ENCODE results near the gene CDC14A.

CDC14A gene

GRCh38 chr1:100344774-100345173, 7.5 kb upstream of the CDC14A start:
- TF ChIP-seq POLR2AphosphoS5 (IDR thresholded peaks at IDR 0.05; ENCODE audit: low read depth, low read length) (no peak), REST (IDR thresholded peaks at IDR 0.05; ENCODE audit: insufficient read depth in 1 of 2, low read depth in 2 of 2, low read length in 2 of 2) (no peak), TAF1 (IDR thresholded peaks at IDR 0.05; ENCODE audit: borderline replicate concordance, insufficient read depth, low read length) (no peak), SIN3A (IDR thresholded peaks at IDR 0.05; ENCODE audit: borderline replicate concordance, insufficient read depth, low read length) (no peak), FOXP2 (optimal IDR thresholded peaks at IDR 0.05; ENCODE audit: borderline replicate concordance, extremely low read depth, extremely low read length, insufficient read depth) (no peak)

- no peak for TF ChIP-seq SIN3A (IDR thresholded peaks at IDR 0.05; ENCODE audit: borderline replicate concordance, insufficient read depth, low read length)
- no peak for TF ChIP-seq TAF1 (IDR thresholded peaks at IDR 0.05; ENCODE audit: borderline replicate concordance, insufficient read depth, low read length)
- TF ChIP-seq POLR2AphosphoS5 (IDR thresholded peaks at IDR 0.05; ENCODE audit: low read depth, low read length) = no peak
- no peak for TF ChIP-seq REST (IDR thresholded peaks at IDR 0.05; ENCODE audit: insufficient read depth in 1 of 2, low read depth in 2 of 2, low read length in 2 of 2)
- TF ChIP-seq FOXP2 (optimal IDR thresholded peaks at IDR 0.05; ENCODE audit: borderline replicate concordance, extremely low read depth, extremely low read length, insufficient read depth) = no peak
Measured at GRCh38 chr1:100346387-100346786, 5.9 kb upstream of the CDC14A start.

GRCh38 chr1:100347009-100347966, 5.0 kb upstream of the CDC14A start:
- TF ChIP-seq FOXP2 (optimal IDR thresholded peaks at IDR 0.05; ENCODE audit: borderline replicate concordance, extremely low read depth, extremely low read length, insufficient read depth) (no peak), POLR2AphosphoS5 (IDR thresholded peaks at IDR 0.05; ENCODE audit: low read depth, low read length) (no peak), SIN3A (IDR thresholded peaks at IDR 0.05; ENCODE audit: borderline replicate concordance, insufficient read depth, low read length) (no peak), TAF1 (IDR thresholded peaks at IDR 0.05; ENCODE audit: borderline replicate concordance, insufficient read depth, low read length) (no peak), REST (IDR thresholded peaks at IDR 0.05; ENCODE audit: insufficient read depth in 1 of 2, low read depth in 2 of 2, low read length in 2 of 2) (no peak)

- TF ChIP-seq REST (IDR thresholded peaks at IDR 0.05; ENCODE audit: insufficient read depth in 1 of 2, low read depth in 2 of 2, low read length in 2 of 2) = no peak
- TF ChIP-seq TAF1 (IDR thresholded peaks at IDR 0.05; ENCODE audit: borderline replicate concordance, insufficient read depth, low read length) = no peak
- TF ChIP-seq FOXP2 (optimal IDR thresholded peaks at IDR 0.05; ENCODE audit: borderline replicate concordance, extremely low read depth, extremely low read length, insufficient read depth) = no peak
- TF ChIP-seq POLR2AphosphoS5 (IDR thresholded peaks at IDR 0.05; ENCODE audit: low read depth, low read length) = no peak
- TF ChIP-seq SIN3A (IDR thresholded peaks at IDR 0.05; ENCODE audit: borderline replicate concordance, insufficient read depth, low read length) = no peak
Measured at GRCh38 chr1:100348549-100349144, 3.7 kb upstream of the CDC14A start.

Measured in PFSK-1 (cell line).